ENCODE results near the gene GALNTL6. TPM values are rescaled to one million over a fixed set of nuclear protein-coding genes. Genes with fewer than 3 reads are reported as not detected.

GALNTL6 gene
- total and polyA plus RNA-seq, 2 experiments from 2014 or later = 0.38 to 0.40 TPM

DNA sequence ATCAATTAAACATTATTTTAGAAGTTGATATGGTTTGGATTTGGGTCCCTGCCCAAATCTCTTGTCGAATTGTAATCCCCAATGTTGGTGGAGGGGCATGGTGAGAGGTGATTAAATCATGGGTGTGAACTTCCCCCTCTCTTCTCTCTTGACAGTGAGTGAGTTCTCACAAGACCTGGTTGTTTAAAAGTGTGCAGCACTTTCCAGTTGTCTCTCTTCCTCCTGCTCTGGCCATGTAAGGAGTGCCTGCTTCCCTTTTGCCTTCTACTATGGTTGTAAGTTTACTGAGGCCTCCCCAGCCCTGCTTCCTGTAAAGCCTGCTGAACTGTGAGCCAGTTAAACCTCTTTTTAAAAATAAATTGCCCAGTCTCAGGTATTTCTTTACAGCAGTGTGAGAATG lies 141.4 kb downstream of the GALNTL6 start (continued):
- TF ChIP-seq, protein P1, sequence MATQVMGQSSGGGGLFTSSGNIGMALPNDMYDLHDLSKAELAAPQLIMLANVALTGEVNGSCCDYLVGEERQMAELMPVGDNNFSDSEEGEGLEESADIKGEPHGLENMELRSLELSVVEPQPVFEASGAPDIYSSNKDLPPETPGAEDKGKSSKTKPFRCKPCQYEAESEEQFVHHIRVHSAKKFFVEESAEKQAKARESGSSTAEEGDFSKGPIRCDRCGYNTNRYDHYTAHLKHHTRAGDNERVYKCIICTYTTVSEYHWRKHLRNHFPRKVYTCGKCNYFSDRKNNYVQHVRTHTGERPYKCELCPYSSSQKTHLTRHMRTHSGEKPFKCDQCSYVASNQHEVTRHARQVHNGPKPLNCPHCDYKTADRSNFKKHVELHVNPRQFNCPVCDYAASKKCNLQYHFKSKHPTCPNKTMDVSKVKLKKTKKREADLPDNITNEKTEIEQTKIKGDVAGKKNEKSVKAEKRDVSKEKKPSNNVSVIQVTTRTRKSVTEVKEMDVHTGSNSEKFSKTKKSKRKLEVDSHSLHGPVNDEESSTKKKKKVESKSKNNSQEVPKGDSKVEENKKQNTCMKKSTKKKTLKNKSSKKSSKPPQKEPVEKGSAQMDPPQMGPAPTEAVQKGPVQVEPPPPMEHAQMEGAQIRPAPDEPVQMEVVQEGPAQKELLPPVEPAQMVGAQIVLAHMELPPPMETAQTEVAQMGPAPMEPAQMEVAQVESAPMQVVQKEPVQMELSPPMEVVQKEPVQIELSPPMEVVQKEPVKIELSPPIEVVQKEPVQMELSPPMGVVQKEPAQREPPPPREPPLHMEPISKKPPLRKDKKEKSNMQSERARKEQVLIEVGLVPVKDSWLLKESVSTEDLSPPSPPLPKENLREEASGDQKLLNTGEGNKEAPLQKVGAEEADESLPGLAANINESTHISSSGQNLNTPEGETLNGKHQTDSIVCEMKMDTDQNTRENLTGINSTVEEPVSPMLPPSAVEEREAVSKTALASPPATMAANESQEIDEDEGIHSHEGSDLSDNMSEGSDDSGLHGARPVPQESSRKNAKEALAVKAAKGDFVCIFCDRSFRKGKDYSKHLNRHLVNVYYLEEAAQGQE (IDR thresholded peaks at IDR 0.05; ENCODE audit: unreplicated experiment) = no peak
- no peak for TF ChIP-seq EZH2 (IDR thresholded peaks at IDR 0.05; ENCODE audit: low read depth, unreplicated experiment)
- no peak for TF ChIP-seq ZNF331 (CRISPR knock-in tag; IDR thresholded peaks at IDR 0.05; ENCODE audit: low read depth)
- TF ChIP-seq, protein P2, sequence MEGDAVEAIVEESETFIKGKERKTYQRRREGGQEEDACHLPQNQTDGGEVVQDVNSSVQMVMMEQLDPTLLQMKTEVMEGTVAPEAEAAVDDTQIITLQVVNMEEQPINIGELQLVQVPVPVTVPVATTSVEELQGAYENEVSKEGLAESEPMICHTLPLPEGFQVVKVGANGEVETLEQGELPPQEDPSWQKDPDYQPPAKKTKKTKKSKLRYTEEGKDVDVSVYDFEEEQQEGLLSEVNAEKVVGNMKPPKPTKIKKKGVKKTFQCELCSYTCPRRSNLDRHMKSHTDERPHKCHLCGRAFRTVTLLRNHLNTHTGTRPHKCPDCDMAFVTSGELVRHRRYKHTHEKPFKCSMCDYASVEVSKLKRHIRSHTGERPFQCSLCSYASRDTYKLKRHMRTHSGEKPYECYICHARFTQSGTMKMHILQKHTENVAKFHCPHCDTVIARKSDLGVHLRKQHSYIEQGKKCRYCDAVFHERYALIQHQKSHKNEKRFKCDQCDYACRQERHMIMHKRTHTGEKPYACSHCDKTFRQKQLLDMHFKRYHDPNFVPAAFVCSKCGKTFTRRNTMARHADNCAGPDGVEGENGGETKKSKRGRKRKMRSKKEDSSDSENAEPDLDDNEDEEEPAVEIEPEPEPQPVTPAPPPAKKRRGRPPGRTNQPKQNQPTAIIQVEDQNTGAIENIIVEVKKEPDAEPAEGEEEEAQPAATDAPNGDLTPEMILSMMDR (conservative IDR thresholded peaks at IDR 0.05; ENCODE audit: low read depth in 2 of 2) = no peak
- no peak for TF ChIP-seq STAT1 (IDR thresholded peaks at IDR 0.05; ENCODE audit: unreplicated experiment)
- no peak for TF ChIP-seq JUNB (IDR thresholded peaks at IDR 0.05; ENCODE audit: unreplicated experiment)
- no peak for TF ChIP-seq EZH2phosphoT487 (IDR thresholded peaks at IDR 0.05; ENCODE audit: unreplicated experiment)

DNA sequence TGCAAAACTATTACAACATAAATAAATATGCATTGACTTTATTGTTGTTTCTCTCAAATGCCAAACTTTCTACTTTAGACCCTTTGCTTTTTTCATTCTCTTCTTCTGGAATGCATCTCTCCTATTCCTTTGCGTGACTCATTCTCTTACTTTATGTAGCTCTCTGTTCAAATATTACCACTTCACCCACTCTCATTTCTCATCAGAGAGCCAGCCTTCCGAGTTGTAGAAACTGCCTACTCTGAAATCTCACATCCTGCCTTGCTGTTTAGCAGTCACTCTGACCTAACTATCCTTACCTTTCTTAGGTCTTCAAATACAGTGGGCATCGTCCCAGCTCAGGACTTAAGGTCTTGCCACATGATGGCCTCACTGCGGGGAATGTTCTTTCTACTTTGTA lies 143.5 kb downstream of the GALNTL6 start:
- Histone ChIP-seq H3K27me3 (ENCODE audit: insufficient read depth) (no peaks in the 10 kb centered on the region), H3K4me2 (no peak overlapping the region), H3K27ac (ENCODE audit: low read depth) (no peak overlapping the region), H3K4me1 (ENCODE audit: insufficient read depth) (peaks cover 12% of the 10 kb centered on the region; the same call in 1 of the 2 replicates), H4K20me1 (replicated peaks; ENCODE audit: insufficient read depth) (no peaks in the 10 kb centered on the region), H2AFZ (no peak overlapping the region), H3K4me3 (no peak overlapping the region), H3F3A (replicated peaks; ENCODE audit: low read depth) (no peaks in the 10 kb centered on the region), H3K79me2 (replicated peaks; ENCODE audit: insufficient read depth) (no peaks in the 10 kb centered on the region), H3K36me3 (ENCODE audit: insufficient read depth) (no peaks in the 10 kb centered on the region), H3K9me2 (ENCODE audit: insufficient read depth) (peaks cover 7% of the 10 kb centered on the region; the same call in 1 of the 2 replicates)
- Mint-ChIP-seq H3K9me3 (no peaks in the 10 kb centered on the region), H3K36me3 (ENCODE audit: low read depth) (no peaks in the 10 kb centered on the region), H3K27ac (no peak overlapping the region), H3K27me3 (ENCODE audit: insufficient read depth, low read depth, poor library complexity) (peaks cover 1% of the 10 kb centered on the region), H3K4me3 (no peak overlapping the region), H3K4me1 (peaks cover 8% of the 10 kb centered on the region; the same call in 2 of the 3 replicates)
- TF ChIP-seq STAT1 (IDR thresholded peaks at IDR 0.05; ENCODE audit: unreplicated experiment) = no peak
- TF ChIP-seq, protein P3, sequence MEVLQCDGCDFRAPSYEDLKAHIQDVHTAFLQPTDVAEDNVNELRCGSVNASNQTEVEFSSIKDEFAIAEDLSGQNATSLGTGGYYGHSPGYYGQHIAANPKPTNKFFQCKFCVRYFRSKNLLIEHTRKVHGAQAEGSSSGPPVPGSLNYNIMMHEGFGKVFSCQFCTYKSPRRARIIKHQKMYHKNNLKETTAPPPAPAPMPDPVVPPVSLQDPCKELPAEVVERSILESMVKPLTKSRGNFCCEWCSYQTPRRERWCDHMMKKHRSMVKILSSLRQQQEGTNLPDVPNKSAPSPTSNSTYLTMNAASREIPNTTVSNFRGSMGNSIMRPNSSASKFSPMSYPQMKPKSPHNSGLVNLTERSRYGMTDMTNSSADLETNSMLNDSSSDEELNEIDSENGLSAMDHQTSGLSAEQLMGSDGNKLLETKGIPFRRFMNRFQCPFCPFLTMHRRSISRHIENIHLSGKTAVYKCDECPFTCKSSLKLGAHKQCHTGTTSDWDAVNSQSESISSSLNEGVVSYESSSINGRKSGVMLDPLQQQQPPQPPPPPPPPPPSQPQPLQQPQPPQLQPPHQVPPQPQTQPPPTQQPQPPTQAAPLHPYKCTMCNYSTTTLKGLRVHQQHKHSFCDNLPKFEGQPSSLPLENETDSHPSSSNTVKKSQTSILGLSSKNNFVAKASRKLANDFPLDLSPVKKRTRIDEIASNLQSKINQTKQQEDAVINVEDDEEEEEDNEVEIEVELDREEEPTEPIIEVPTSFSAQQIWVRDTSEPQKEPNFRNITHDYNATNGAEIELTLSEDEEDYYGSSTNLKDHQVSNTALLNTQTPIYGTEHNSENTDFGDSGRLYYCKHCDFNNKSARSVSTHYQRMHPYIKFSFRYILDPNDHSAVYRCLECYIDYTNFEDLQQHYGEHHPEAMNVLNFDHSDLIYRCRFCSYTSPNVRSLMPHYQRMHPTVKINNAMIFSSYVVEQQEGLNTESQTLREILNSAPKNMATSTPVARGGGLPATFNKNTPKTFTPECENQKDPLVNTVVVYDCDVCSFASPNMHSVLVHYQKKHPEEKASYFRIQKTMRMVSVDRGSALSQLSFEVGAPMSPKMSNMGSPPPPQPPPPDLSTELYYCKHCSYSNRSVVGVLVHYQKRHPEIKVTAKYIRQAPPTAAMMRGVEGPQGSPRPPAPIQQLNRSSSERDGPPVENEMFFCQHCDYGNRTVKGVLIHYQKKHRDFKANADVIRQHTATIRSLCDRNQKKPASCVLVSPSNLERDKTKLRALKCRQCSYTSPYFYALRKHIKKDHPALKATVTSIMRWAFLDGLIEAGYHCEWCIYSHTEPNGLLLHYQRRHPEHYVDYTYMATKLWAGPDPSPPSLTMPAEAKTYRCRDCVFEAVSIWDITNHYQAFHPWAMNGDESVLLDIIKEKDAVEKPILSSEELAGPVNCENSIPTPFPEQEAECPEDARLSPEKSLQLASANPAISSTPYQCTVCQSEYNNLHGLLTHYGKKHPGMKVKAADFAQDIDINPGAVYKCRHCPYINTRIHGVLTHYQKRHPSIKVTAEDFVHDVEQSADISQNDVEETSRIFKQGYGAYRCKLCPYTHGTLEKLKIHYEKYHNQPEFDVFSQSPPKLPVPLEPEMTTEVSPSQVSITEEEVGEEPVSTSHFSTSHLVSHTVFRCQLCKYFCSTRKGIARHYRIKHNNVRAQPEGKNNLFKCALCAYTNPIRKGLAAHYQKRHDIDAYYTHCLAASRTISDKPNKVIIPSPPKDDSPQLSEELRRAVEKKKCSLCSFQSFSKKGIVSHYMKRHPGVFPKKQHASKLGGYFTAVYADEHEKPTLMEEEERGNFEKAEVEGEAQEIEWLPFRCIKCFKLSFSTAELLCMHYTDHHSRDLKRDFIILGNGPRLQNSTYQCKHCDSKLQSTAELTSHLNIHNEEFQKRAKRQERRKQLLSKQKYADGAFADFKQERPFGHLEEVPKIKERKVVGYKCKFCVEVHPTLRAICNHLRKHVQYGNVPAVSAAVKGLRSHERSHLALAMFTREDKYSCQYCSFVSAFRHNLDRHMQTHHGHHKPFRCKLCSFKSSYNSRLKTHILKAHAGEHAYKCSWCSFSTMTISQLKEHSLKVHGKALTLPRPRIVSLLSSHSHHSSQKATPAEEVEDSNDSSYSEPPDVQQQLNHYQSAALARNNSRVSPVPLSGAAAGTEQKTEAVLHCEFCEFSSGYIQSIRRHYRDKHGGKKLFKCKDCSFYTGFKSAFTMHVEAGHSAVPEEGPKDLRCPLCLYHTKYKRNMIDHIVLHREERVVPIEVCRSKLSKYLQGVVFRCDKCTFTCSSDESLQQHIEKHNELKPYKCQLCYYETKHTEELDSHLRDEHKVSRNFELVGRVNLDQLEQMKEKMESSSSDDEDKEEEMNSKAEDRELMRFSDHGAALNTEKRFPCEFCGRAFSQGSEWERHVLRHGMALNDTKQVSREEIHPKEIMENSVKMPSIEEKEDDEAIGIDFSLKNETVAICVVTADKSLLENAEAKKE (CRISPR knock-in tag; IDR thresholded peaks at IDR 0.05) = no peak
- no peak for TF ChIP-seq ZNF331 (CRISPR knock-in tag; IDR thresholded peaks at IDR 0.05; ENCODE audit: low read depth)
- TF ChIP-seq EZH2phosphoT487 (IDR thresholded peaks at IDR 0.05; ENCODE audit: unreplicated experiment) = no peak
- TF ChIP-seq, protein P1 (IDR thresholded peaks at IDR 0.05; ENCODE audit: unreplicated experiment) = no peak
- ATAC-seq = no peak
- peak; percentile 10 for DNase-seq (ENCODE audit: low spot score)
